ENCODE results near the gene GNG5.
A peak's percentile ranks its signal among the peaks of the same experiment; 100 is the strongest.
"Not testable (repeated sequence)": the region's sequence is repeated elsewhere in the genome, so short reads cannot be mapped to it uniquely, and the experiment has no call there.

The GNG5 gene

GRCh38 chr1:84524590-84524989 is 18.2 kb upstream of the GNG5 start:
- TF ChIP-seq, protein P1, sequence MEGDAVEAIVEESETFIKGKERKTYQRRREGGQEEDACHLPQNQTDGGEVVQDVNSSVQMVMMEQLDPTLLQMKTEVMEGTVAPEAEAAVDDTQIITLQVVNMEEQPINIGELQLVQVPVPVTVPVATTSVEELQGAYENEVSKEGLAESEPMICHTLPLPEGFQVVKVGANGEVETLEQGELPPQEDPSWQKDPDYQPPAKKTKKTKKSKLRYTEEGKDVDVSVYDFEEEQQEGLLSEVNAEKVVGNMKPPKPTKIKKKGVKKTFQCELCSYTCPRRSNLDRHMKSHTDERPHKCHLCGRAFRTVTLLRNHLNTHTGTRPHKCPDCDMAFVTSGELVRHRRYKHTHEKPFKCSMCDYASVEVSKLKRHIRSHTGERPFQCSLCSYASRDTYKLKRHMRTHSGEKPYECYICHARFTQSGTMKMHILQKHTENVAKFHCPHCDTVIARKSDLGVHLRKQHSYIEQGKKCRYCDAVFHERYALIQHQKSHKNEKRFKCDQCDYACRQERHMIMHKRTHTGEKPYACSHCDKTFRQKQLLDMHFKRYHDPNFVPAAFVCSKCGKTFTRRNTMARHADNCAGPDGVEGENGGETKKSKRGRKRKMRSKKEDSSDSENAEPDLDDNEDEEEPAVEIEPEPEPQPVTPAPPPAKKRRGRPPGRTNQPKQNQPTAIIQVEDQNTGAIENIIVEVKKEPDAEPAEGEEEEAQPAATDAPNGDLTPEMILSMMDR (conservative IDR thresholded peaks at IDR 0.05; ENCODE audit: low read length), result no peak
- no peak for DNase-seq (ENCODE audit: low read depth)
- H3K4me3 ChIP-seq (ENCODE audit: low read length), result no peak overlapping the region

GRCh38 chr1:84510668-84511067 is 4.3 kb upstream of the GNG5 start:
- no peak for DNase-seq (ENCODE audit: low read depth)
- TF ChIP-seq, protein P1 (conservative IDR thresholded peaks at IDR 0.05; ENCODE audit: low read length), result no peak
- H3K4me3 ChIP-seq (ENCODE audit: low read length), result no peak overlapping the region

- DNase-seq (ENCODE audit: low read depth), result no peak
- no peak overlapping the region for H3K4me3 ChIP-seq (ENCODE audit: low read length)
- TF ChIP-seq, protein P1 (conservative IDR thresholded peaks at IDR 0.05; ENCODE audit: low read length), result no peak
These were observed 3.8 kb upstream of the GNG5 start for GRCh38 chr1:84510165-84510564.

GRCh38 chr1:84509029-84509428 is 2.6 kb upstream of the GNG5 start:
- TF ChIP-seq, protein P1 (conservative IDR thresholded peaks at IDR 0.05; ENCODE audit: low read length), result no peak
- no peak overlapping the region for H3K4me3 ChIP-seq (ENCODE audit: low read length)
- DNase-seq (ENCODE audit: low read depth), result no peak

GRCh38 chr1:84508510-84508909 is 2.1 kb upstream of the GNG5 start:
- DNase-seq (ENCODE audit: low read depth), result no peak
- H3K4me3 ChIP-seq (ENCODE audit: low read length), result no peak overlapping the region
- TF ChIP-seq, protein P1 (conservative IDR thresholded peaks at IDR 0.05; ENCODE audit: low read length), result no peak

DNA sequence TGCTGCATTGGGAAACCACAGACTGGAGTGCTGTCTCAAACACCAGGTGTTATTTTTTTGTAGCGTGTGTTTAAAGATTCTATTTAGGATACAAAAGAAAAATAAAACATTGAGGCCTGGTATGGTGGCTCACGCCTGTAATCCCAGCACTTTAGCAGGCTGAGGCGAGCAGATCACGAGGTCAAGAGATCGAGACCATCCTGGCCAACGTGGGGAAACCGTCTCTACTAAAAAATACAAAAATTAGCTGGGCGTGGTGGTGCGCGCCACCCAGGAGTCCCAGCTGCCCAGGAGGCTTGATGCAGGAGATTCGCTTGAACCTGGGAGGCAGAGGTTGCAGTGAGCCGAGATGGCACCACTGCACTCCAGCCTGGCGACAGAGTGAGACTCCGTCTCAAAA is 1.5 kb upstream of the GNG5 start:
- H3K4me3 ChIP-seq (ENCODE audit: low read length); DNase-seq (ENCODE audit: low read depth): not testable (repeated sequence)

DNA sequence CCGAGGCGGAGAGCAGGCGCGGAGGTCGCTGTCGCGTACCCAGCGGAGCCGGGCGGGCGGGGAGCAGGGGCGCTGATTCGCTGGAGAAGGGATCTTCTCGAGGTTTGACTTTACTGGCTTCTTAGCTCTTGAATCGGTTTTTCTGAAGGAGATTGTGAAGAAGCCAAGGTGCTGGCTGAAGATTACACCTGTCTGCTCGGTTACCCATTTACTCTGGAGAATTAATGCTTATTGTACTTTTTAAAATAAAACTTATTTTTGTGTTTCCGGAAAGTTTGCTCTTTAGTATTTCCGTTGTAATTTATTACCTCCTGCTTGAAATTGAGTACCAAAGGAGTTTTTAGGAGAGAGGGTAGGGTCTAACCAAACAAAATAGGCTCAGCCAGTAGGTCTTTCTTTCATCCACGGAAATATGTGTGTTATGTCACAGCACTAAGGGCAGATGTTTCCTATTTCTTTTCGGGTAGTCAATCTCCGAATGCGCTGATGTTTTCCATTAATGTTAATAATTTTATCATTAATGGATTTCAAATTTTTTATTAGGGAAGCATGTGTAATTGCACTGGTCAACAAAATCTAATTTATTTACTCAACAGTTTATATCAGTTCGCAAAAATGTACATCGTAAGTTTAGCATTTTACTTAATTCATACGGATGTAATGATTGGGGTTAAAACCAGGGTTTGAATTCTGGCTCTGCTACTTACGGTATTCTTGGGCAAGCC is 510 bp upstream of the GNG5 start:
- TF ChIP-seq, protein P1 (conservative IDR thresholded peaks at IDR 0.05; ENCODE audit: low read length), result no peak
- peak overlapping the region; percentile 93 for H3K4me3 ChIP-seq (ENCODE audit: low read length)
- DNase-seq (ENCODE audit: low read depth), result no peak
